Measurements from ENCODE around the gene CEMIP.

- TF ChIP-seq CTCF (IDR thresholded peaks at IDR 0.05) (no peak), POLR2AphosphoS5 (IDR thresholded peaks at IDR 0.05) (no peak), POLR2A (IDR thresholded peaks at IDR 0.05) (no peak)
Observed at GRCh38 chr15:80950291-80951078, 171.3 kb downstream of the CEMIP start.

All from transverse colon (tissue), 4 donors.